Measurements from ENCODE around the gene PLD1.
"Not testable (repeated sequence)": the region's sequence is repeated elsewhere in the genome, so short reads cannot be mapped to it uniquely, and the experiment has no call there.

PLD1 gene

GRCh38 chr3:171606151-171606751, 204.0 kb downstream of the PLD1 start:
- no peak for DNase-seq

GRCh38 chr3:171604370-171604769, 205.9 kb downstream of the PLD1 start:
- DNase-seq = no peak

- no peak for DNase-seq
Measured at GRCh38 chr3:171602072-171602471, 208.2 kb downstream of the PLD1 start.

DNA sequence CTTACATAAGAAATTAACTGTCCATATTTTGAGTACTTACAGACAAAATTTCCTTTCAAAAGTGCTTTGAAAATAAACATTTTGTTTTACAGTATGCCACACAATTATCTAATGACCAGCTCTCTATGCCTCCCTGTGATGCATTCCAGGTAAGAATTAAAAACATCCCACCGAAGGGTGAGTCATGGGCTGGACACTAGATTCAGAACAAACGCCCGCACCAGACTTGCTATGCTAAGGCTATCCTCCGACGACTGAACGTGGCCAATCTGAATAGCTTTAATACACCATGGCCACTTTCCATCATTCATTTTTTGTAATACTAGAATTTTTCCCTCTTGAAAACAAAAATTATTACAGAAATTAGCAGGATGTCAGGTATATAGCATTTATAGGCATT, 210.3 kb downstream of the PLD1 start:
- no peak for DNase-seq

- DNase-seq = no peak
Measured at GRCh38 chr3:171598990-171599389, 211.3 kb downstream of the PLD1 start.

DNA sequence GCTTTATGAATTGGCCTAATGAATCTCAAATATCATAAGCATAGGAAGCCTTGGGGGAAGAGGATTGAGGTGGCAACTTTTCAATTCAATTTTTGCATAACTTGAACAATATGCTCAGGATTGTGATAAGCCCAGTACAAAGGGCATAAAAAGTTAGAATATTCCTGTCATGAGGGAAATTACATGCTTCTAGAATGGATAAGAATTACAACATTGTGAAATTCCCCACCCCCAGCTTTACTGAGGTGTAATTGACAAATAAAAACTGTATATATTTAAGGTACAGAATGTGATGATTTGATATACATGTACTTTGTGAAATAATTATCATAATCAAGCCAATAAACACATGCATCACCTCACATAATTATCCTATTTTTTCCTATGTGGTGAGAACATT, 217.5 kb downstream of the PLD1 start:
- DNase-seq = no peak

DNA sequence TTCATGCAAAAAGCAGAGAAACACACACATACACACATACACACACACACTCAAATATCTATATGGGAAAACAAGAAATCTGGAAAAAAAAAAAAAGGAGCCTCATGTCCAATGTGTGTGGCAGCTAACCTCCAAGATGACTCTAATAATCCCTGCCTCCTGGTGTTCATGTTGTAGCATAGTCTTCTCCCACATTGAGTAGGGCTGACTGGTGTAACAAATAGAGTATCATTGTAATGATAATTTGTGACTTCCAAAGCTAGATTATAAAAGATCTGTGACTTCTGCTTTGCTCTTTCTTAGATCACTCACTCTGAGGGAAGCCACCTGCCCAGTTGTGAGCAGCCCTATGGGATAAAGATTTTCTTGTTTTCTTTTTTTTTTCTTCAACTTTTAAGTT, 219.2 kb downstream of the PLD1 start:
- DNase-seq = no peak

DNA sequence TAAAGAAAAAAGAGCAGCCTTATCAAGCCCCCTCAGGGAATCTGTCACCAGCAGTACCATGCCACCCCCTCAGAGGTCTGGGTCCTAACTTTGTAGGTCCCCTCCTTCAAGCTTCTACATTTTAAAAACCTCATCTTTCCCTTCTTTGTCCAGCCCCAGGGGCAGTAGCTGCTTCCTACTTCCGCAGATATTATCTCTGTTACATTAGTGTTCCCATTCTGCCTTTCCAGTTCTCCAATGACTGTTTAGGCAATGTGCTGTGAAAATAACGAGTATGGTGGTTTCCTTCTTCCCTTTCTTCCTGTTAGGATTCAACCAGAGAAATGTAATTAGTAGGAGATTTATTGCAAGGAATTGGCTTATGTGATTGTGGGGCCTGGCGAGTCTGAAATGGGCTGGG, 224.0 kb downstream of the PLD1 start:
- no peak for DNase-seq

DNA sequence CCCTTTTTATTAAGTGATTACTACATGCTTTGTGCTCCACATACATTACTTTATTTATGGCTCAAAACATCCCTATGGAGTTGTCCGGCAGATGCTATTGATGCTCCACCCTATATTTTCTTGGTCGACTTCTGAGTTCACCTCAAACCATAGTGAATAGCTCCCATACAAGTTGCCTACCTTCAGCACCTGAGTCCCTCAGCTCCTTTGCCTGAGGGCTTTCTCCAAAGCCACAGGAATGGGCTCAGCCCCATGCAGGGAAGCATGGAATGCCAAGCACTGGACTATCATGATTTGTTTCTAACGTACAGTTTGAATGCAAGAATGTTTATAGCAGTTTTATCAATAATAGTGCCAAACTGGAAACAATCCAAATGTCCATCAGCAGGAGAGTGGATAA, 225.2 kb downstream of the PLD1 start:
- no peak for DNase-seq

DNA sequence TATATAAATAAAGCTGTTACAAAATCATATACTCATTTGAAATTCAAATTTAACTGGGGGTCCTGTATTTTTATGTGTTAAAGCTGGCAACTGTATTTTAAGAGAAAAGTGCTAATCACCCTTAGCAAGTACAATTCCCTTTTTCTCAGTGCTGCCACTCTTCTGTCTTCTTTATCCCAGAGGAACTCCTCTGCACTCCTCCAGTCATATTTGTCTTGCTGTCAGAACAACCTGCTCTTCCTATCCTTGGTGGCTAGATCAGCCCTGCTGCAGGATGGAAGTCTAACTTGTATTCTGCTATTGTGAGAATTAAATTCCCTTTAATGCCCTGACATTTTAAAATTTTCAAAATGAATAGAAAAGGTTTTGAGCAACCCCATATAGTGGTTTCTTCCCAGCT, 226.2 kb downstream of the PLD1 start:
- no peak for DNase-seq

DNA sequence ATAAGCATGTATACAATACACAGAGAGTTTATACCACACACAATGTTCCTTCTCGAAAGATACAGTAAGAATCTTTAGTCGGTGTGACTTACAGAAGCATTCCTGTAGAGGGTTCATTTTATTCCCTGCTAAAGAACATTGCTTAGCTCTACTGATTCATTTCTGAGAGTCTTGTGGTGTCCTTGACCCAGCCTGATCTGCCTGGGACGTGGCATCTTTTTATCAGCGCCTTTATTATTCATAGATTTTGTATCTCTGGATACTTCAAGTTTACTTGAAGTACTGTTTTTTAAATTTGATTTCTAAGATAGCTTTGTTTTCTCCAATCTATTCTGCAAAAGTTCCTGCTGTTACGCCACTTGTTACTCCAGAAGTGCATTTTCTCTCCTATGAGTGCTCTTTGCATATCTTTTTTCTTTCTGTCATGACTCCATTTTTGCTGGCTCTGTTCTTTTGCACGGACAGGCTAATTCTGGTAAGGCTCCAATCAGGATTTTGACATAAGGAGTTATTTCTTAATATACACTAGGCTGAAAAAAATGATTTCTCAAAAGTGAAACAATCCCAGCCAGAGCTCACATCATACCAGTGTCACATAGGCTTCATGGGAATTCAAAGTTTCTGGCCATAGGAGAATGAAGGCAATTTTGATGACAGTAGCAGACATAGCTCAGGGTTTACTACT, 235.6 kb downstream of the PLD1 start:
- DNase-seq = no peak

DNA sequence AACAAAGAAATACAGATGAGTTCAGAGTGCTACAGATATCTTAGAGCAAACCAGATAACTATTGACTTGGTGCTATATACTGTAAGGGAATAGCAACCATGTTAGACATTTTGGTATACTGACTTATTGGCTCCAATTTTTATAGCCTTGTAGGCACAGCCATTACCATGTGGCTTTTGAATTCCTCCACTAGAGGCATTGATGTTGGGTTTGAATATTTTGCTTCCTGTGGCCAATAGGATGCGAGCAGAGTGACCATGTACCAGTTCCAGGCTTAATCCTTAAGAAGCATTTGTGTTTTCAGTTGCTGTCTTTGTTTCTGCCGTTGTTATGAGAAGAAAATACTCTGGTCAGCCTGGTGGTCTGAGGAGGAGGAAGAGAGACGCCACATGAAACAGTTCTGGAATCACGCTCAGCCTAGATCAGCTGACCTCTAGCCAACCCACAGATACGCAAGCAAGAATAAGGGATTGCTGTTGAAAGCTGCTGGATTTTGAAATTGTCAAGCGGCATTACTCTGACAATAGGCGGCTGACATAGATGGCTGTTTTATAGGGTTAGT, 240.6 kb downstream of the PLD1 start:
- no peak for DNase-seq

DNA sequence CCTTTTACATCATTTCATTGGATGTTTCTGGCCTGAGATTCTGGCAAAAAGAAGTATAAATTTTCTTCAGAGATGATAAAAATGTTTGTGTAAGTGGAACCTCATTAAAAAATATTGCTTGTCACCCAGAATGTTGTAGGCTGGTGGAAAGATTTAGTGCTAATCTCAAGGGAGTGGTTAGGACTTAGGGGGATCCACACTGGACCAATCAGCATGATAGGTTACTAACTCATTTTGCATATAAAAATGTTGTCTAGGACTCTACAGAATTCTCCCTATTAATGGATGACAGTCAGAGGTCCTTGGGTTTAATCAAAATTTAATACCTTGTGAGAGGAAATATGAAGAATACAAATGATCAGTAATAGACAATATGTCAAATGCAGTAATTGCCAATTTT, 241.5 kb downstream of the PLD1 start:
- no peak for DNase-seq

DNA sequence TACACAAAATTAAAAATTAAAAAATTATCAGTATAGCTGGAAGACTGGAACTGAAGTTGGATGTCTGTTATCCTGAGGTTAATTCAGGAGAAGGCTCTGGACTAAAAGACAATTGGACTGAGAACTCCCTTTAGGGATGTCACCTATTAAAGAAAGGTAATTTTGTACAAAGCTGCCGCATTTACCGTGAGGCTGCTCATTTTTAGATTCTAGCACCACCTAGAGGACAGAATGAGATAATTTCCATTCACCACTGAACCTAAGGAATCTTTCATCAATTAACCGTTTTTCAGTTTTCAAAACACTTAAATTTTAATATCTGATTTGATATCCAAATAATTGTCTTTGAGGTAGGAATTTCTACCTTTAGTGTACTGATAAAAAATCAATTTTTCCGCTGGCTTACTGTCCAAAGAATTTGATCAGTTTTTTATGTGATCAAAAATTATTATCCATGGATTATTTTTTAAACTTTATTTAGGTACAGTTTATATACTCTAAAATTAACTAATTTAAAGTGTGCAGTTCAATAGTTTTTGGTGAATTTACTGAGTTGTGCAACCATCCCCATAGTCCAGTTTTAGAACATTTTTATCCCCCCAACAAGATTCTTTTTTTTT, 243.4 kb downstream of the PLD1 start:
- DNase-seq = peak; percentile 81

DNA sequence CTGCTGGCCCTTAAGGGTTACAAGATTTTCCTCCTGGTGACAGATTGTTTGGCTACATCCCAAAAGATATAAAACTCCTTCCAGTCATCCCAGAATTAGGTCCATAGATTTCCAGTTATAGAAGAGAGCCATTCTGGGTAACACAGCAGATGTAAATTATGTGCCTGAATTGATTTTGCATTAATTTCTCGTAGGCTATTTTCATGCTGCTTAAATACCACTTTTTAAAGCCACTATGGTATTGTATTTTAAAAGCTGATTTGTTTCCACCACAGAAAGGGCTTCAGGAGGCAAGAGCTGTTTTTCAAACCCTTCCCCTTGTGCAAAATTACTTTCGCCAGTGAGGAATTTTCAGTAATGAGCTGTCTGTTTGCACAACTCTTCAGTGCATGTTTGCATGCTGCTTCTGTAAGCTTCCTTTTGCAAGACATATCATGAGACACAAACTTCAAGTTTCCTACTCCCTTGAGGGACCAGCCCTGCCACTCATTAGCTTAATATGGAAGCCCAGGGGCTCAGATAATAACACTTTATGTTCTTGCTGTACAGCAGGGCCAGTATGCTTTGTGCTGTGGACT, 244.7 kb downstream of the PLD1 start:
- no peak for DNase-seq

GRCh38 chr3:171564748-171565480, 245.4 kb downstream of the PLD1 start:
- DNase-seq = no peak

DNA sequence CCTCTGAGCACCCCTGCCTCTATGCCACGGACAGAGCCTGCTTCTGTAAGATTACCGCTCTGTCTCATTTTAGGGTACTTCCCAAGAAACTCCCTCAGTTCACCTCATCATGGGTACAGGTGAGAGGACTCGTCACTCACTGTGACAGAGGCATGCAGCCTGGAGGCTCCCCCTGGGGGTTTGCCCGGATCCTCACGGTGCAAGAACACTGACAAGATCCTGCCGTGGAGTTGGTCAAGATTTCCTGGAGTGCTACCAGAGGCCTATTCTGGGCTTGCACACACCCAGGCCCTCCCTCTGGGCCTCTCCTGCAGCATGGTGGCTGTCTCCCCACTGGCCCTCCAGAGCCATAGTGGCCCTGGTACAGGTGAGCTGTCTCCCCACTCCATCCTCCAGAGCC, 247.0 kb downstream of the PLD1 start:
- DNase-seq = no peak

DNA sequence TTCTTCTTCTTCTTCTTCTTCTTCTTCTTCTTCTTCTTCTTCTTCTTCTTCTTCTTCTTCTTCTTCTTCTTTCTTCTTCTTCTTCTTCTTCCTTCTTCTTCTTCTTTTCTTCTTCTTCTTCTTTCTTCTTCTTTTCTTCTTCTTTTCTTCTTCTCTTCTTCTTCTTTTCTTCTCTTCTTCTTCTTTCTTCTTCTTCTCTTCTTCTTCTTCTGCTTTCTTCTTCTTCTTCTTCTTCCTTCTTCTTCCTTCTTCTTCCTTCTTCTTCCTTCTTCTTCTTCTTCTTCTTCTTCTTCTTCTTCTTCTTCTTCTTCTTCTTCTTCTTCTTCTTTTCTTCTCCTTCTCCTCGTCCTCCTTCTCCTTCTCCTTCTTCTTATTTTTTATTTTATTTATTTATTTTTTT, 247.8 kb downstream of the PLD1 start:
- not testable (repeated sequence) for DNase-seq

DNA sequence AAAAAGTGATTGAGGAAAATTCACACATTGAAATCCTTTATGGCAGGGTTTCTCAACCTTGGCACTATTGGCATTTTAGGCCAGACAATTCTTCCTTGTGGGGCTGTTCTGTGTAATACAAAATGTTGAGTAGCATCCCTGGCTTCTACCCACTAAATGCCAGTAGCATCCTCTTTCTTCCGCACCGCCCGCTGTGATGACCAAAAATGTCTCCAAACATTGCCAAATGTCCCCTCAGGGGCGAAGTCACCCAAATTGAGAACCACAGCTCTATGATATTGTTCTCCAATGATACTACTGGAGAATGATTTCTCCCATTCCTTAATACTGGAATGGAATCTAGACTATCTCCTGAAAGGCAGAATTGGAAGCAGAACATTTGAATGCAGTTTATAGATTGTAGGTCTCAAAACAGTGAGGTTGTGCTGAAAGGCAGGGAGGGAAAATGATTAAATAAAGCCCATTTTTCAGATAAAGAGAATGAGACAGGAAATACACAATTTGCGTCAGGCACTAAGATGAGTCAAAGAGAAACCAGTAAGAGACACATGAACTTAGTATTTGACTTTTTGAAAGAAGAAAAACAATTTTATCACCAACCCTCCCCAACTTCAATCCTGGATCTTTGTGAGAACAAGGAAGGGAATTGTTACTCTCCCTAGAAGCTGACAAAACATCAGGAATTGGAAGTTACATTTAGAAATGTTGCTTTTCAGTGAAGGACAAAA, 248.5 kb downstream of the PLD1 start:
- DNase-seq = no peak

DNA sequence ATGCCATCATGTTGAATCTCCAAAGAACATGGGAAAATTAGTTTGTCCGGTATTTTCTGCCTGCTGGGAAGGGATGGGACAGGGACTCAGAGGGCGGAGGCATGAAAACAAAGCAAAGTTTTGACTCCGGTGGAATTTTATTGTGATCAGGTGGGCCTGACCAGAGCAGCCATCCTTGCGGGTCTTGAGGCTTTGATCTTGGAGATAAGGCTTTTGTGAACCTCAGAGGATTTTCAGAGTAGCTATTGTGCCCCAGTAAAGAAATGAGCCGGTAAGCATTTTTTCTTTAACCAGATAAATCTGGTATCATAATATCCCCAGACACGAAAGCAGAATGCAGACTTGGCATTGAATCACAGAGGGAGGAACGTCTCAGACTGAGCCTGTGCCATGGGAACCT, 250.7 kb downstream of the PLD1 start:
- no peak for DNase-seq

- DNase-seq = no peak
Measured at GRCh38 chr3:171558188-171558696, 252.0 kb downstream of the PLD1 start.

GRCh38 chr3:171557173-171557572, 253.1 kb downstream of the PLD1 start:
- DNase-seq = no peak

Measured in NCI-H774 (cell line).